NCI-H1694 (cell line): ENCODE measurements around the gene PRKAG1.

ENCODE experiments used
- DNase-seq: peaks from one replicate; lab custom pipeline; 2025; lab: John Stamatoyannopoulos, UW

Gene PRKAG1

DNA sequence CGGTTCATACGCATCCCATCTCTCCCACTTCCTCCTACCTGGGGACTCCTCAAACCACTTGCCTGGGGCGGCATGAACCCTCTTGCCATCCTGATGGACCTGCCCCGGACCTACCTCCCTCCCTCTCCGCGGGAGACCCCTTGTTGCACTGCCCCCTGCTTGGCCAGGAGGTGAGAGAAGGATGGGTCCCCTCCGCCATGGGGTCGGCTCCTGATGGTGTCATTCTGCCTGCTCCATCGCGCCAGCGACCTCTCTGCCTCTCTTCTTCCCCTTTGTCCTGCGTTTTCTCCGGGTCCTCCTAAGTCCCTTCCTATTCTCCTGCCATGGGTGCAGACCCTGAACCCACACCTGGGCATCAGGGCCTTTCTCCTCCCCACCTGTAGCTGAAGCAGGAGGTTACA is 36.8 kb downstream of the PRKAG1 start:
- no peak for DNase-seq

DNA sequence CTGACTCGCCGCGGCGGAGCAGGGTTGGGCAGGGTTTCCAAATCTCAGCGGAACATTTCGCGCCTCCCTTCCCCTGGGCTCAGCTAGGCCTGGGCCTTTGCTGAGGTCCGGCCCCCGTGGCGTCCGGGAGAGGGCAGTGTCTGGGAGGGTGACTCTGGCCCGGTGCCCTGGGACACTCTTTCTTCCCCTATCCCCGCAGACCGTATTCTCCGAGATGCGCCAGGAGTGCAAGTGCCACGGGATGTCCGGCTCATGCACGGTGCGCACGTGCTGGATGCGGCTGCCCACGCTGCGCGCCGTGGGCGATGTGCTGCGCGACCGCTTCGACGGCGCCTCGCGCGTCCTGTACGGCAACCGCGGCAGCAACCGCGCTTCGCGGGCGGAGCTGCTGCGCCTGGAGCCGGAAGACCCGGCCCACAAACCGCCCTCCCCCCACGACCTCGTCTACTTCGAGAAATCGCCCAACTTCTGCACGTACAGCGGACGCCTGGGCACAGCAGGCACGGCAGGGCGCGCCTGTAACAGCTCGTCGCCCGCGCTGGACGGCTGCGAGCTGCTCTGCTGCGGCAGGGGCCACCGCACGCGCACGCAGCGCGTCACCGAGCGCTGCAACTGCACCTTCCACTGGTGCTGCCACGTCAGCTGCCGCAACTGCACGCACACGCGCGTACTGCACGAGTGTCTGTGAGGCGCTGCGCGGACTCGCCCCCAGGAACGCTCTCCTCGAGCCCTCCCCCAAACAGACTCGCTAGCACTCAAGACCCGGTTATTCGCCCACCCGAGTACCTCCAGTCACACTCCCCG is 37.4 kb downstream of the PRKAG1 start:
- no peak for DNase-seq

DNA sequence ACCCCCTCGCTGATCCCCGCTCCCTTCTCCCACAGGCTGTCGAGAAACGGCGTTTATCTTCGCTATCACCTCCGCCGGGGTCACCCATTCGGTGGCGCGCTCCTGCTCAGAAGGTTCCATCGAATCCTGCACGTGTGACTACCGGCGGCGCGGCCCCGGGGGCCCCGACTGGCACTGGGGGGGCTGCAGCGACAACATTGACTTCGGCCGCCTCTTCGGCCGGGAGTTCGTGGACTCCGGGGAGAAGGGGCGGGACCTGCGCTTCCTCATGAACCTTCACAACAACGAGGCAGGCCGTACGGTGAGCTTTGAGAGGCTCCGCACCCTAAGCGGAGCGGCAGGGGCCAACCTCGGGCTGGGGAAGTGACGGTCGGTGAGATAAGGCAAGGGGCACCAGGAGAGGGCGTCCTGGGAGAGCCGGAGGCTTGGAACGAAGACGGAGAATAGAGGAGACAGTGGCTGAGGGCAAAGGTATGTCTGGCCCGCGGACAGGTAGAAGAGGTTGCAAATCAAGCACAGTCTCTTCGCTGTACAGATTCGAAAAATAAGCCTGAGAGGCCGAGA is 38.1 kb downstream of the PRKAG1 start:
- no peak for DNase-seq

DNA sequence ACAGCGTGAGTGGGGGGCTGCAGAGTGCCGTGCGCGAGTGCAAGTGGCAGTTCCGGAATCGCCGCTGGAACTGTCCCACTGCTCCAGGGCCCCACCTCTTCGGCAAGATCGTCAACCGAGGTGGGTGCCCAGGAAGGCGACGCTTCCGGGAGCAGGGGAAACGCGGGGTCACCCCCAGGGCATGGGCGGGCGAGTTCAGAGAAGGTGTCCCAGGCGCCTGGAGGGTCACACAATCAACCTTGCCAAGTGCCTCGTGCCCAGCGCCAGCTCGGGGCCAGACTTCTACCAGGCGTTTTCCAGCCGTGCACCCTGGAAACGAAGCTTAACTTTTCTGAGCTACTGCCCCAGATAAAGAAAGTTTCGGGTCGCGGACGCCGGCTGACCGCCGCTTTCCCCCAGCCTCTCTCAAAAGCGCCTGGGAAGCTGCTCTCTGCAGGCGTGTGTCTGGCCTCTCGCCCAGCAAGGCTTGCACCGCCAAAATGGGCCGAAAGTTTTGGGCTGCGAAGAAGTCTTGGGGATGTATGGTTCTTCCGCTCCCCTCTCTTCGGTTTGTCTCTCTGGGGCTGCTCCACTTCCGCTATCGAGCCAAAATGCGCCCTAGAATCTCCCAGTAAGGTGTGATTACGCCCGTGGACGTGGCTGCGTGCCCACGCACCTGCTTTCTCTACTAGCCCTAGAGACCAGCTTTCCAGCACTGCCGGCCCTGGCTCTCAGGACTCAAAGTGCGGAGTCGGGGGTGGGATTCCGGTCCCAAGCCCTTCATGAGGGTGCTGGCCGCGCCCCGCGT is 38.8 kb downstream of the PRKAG1 start:
- no peak for DNase-seq

DNA sequence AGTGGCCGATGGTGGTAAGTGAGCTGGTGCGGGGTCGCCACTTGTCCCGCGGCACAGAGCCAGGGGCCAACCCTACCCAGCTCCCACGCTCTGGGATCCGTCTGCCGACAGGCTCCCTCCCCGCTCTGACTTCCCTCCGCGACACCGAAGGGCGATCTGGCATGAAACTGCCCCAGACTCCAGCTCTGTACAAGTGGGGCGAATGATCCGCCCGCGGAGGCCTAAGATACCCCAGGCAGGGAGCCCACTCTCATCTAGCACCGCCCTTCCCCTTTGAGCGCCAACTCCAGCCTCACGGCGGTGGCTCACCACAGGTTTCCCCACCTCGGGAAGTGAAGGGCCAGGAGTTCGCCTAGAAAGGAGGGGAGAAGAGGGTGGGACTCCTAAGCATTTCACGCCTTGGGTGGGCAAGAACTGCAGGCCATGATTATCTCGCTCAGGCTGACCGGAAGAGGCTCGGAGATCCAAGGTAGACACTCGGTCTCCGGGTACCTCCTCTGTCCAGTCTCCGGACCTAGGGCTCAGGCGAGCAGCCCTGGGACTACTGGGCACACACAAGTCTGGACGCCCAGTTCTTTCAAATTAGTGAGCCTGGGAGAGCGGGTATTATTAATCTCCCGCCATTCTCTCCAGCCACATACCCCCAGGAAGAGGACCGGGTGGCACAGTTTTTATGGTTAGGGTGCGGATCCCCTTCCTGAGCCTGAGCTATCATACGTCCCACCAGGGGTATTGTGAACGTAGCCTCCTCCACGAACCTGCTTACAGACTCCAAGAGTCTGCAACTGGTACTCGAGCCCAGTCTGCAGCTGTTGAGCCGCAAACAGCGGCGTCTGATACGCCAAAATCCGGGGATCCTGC is 39.6 kb downstream of the PRKAG1 start:
- DNase-seq: no peak

DNA sequence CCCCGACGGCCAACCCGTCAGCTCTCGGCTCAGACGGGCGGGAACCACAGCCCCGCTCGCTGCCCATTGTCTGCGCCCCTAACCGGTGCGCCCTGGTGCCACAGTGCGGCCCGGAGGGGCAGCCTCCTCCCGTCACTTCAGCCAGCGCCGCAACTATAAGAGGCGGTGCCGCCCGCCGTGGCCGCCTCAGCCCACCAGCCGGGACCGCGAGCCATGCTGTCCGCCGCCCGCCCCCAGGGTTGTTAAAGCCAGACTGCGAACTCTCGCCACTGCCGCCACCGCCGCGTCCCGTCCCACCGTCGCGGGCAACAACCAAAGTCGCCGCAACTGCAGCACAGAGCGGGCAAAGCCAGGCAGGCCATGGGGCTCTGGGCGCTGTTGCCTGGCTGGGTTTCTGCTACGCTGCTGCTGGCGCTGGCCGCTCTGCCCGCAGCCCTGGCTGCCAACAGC is 40.3 kb downstream of the PRKAG1 start, which contains the start of gene WNT1:
Gene WNT1 (plus strand): TSS at position 32 of the 450 bp plus-strand sequence. CDS start 329 bp downstream, at position 361.
- DNase-seq: no peak

DNA sequence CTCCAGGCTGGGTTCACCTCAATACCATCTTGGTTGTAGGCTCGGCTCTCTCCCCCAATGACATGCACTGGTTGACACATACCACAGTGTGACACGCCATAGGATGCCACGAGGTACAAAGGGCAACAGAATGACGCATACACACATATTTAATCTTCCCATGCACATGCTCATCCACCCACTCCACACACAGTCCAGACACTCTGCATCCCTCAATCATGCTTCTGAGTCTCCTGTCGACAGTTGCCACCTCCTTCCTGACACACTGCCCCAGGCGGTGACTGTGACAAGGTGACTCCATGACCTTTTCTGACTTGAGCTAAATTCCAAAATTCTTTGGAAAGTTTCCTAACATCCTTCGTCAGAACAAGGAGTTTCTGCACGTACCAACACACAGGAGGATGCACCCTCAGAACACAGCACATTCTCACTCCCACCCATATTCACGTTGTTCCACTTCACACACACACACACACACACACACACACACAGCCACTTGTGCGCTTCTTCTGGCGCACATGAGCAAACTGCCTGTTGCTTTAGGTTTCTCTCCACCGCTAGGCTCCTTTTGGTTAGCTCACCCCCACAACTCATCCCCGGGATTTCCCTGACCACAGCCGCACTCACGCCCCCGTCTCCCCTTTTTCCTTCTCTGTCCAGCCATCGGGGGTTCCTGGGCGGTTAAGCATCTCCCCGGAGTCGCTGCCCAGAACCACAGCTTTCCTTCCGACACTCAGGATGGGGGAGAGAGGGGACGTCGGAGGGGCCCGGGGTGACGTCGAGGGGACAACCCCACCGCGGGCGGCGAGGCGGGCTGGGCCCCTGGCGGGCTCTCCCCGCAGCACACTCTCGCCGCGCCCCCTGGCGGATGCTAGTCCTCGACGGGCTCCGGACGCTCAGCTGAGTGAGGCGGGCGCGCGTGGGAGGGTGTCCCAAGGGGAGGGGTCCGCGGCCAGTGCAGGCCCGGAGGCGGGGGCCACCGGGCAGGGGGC is 41.0 kb downstream of the PRKAG1 start:
- no peak for DNase-seq

DNA sequence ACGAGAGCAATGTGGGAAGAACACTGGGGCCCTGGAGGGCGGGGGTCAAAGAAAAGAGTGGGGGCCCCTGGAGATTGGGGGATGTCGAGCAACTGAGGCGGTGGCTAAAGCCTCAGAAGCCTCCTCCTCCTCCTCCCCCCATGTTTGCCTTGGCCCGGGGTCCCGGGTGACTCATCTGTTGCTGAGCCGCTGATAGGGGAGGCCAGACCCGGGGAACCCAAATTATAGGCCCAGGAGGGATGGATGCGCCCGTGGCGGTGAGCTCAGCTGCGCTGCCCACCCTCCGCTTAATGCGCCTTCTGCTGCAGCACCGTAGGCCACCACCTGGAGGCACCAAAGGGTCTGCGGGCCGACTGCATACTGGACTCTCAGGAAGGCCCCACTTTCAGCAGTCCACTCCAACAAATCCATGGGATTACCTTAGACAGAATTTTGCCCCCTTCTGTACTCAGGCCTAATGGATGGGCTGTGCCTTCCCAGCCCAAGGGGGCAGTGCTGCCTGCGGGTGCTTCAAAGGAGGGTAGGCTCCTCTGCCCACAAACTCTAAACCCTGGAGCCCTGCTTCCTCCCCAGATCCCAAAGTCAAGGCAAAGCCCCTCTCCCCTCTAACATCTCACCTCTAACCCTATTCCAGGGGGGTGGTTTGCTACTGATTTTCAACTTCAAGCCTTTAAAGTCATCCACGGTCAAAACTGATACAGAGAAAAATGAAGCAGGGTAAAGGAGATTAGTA is 44.5 kb downstream of the PRKAG1 start:
- DNase-seq: no peak

DNA sequence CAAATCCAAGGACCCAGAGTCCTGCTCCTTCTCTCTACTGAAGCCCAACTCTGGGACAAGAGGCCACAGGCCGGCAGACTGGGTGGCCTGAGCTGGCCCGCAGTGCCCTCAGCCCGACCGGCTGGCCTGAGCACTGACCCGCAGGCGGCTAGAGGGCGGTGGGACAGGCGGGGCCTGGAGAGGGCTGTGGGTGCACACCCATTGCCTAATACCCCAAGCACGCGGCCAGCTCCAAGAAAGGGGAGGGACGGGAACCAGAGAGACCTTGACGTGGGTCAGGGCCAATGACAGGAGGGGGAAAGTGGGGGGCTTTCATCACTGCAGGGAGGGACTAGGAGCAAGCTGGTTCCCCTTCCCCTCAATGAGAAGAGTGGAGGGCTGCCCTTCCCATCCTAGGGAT is 45.0 kb downstream of the PRKAG1 start:
- DNase-seq: no peak

DNA sequence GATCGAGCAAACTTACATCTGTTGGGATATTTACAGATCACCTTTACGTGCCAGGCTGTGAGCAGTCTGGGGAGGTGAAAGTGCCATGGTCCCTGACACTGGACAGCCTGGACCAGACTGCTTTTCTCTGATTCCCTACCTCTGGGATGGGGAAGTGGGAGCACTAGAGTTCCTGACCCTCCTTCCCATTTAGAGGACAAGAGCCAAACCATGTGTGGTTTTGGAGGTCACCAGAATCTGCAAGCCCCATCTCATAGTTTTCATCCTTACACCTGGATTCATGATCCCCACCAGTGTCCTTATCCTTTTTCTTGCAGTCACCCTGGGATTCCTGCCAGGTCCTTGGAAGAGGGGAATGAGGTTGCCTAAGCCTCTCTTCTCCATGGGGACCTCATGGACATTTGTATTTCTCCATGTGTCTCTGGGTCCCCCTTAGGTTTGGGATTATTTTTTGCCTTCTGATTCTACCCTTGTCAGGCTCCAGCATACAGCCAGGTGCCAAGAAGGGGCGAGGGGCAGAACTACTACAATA is 45.6 kb downstream of the PRKAG1 start:
- no peak for DNase-seq

DNA sequence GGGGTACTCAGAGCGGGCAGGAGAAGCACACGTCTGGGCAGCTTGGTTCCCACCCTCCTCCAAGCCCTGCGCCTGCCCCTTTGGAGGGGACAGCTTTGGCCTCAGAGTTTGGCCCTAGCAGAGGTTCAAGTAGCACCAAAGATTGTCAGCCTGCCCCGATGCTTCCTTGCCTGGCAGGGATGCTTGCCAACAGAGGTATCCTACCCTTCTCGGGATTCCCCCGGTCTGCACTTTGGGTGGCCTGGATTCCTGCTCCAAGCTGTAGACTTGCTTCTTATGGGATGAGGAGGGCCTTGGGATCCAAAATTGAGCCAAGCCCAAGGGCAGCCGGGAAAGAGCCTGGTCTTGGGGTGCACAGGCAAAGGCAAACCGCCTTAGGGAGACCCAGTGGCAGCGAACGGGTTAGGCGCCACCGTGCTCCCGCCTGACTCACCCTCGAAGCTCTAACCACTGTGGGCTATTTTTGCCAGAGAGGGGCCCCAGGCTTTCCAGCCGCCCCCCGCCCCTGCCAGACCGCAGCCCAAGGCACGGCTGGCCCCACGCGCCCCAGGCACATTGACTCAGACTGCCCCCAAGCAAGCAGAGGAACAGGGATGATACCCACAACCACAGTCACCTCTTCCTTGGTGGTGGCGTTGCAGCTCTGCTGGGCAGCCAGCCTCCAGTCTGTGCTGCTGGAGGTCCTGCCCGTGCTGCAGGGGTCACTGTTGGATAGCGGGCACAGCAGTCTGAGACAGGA is 46.2 kb downstream of the PRKAG1 start:
- no peak for DNase-seq

DNA sequence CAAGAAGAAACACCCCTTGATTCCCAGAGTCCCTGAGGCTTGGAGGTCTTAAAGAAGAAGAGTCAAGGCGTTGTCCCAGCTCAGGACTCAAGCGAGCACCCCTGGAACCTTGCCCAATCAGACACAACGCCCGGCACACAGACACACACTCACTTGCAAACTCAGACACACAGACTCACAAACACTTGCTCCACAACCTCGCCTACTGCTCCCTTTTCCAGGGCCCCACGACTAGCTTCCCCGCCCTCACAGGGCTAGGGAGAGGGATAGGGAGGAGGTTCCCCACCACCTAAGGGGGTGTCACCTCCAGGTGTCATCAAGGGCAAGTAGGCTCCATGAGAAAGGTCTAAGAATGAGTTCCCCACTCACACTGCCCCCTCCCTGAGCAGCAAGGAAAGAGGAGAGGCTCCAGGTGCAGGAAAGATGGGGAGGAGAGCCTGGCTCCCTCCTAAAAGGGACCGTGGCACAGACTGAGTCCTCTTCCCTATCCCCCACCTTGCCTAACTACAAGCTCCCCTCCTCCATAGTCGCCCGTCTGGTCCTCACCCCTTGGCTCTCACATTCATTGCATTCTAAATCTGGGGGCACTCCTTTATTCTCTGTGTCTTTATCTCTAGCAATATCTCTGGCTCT is 47.8 kb downstream of the PRKAG1 start:
- no peak for DNase-seq

DNA sequence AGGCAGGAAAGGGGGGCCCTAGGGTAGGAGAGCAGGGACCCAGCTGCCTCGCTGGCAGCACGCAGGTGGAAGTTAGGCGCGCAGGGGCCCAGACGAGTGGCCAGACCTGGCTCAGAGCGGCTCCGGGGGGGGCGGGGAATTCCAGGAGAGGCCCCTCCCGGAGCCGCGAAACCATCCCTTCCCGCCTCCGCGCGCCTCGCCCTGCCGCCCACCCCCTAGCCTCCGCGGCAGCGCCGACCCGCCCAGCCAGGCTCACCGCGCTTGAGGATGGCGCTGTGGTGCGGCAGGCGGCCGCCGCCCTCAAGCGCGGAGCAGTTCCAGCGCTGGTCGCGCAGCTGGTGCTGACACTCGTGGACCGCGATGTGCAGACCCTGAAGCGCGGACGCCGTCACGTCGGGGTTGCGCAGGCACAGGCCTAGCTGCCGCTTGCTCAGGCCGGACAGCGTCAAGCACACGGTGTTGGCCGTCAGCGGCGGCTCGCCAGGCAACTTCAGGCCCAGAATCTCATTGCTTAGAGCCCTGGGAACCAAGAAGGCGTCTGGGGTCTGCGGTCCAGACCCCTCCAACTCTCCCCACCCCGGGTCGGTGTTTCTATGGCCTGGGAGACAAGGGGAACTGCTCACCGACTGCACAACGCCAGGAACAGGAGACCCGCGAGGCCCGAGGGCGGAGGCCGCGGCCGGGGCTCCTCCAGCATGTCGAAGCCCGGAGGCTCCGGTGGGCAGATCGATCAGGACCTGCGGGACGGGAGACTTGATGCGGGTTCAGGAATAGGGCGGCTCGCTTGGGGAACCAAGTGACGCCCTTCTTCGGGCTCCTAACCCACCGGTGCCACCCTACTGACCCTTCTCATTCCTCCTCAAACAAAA is 48.5 kb downstream of the PRKAG1 start:
- no peak for DNase-seq

DNA sequence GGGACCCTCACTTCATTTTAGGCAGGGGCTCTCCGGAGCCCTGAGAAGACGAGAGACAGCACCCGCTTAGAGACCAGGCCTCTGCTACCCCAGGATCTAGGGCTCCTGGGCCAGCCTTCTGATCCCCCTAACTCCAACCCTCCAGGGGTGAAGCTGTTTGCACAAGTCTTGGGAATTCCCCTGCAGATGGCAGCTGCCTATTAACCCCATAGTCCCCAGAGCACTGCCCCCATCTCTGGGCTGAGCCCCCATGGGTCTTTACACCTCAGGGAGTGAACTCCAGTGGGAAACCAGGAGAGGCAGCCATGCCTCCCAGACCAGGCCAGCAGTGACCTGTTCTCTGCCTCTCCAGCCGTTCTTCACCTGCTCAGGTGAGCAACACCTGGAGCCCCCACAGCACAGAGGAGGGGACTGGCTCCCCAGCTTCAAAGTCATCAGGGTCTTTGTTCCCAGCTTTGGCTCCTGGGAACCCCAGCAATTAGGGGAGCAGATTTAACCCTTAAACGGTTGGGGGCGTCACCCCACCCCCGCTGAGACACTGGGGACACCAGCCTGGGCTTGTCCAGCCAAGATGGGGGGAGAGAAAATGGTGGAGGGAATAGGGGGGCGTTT is 49.3 kb downstream of the PRKAG1 start:
- no peak for DNase-seq

DNA sequence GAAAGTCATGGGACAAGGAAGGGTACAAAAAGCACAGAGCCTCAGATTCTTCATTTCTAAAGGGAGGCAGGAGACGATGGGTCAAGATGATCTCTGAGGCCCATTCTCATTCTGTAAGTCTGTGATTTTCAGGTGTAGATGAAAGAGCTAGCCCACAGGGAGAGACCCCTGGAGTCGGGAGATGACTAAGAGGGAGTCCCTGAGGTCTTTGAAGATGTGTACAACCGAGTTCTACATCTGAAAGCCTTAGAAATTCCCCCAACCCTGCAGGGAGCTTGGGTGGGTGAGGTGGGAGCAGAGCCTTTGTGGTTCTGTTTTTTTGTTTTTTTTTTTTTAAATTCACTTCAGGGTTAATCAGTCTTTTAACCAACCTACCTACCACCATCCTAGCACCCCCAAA is 50.1 kb downstream of the PRKAG1 start:
- DNase-seq: no peak

DNA sequence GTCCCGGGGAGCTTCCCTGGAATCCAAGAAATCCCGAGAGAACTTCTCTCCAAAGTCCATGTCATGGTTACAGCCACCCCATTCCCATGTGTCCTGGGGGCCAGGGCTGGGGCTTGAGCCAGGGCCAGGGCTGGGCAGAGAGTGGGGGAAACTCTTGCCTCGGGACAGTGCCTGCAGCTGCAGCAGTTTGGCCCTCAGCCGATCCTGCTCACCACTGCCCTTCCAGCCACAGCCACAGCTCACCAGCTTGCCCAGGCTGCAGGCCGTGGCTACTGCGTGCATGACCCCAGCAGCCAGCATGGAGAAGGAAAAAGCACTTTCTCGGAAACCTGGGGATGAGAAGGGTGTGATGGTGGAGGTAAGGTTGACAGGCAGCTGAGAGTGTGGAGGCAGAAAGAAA is 50.6 kb downstream of the PRKAG1 start:
- no peak for DNase-seq
